G401 (cell line): Measurements from ENCODE around the gene KATNAL2. TPM values are rescaled to one million over a fixed set of nuclear protein-coding genes. Genes with fewer than 3 reads are reported as not detected.

Experiments
- DNase-seq: peaks from one replicate; pipeline ENCODE4 v3.0.0-alpha.2; 2015; ENCODE audit warnings: low spot score
- in situ Hi-C: cut with HindIII; loops from 2 replicates; pipeline ENCODE4 v1.10.0; 2016; ENCODE audit warnings: low sequenced_read_pairs, mixed read lengths
- total RNA-seq: library from RNA; depleted of rRNA; stranded (reverse); fragments of >200 nt; shearing (Covaris generic); gene quantifications from 2 replicates; pipeline ENCODE4 v1.2.3, GENCODE V29; 2014; rRNA removed

KATNAL2 gene
- 7.0 and 15.0 TPM in 2 replicates for total RNA-seq

- peak; percentile 84 for DNase-seq
- in situ Hi-C loops = no loop called here
Observed at GRCh38 chr18:46917108-46917802, at the start of gene KATNAL2, which contains the start of gene PIAS2. TSS of gene KATNAL2 (plus strand) at chr18:46917602. CDS start at chr18:46946873, 29,271 bp downstream. TSS of gene PIAS2 (minus strand) at chr18:46917507. CDS start at chr18:46917345, 162 bp downstream.

- in situ Hi-C loops = no loop called here
- no peak for DNase-seq
Observed at GRCh38 chr18:46868169-46868921, 49.1 kb upstream of the KATNAL2 start.

- in situ Hi-C loops = no loop called here
- no peak for DNase-seq
Observed at GRCh38 chr18:46877329-46877987, 39.9 kb upstream of the KATNAL2 start.

GRCh38 chr18:46883180-46883579, 34.2 kb upstream of the KATNAL2 start:
- no peak for DNase-seq
- in situ Hi-C loops = no loop called here

- in situ Hi-C loops = no loop called here
- no peak for DNase-seq
Observed at GRCh38 chr18:46886893-46887292, 30.5 kb upstream of the KATNAL2 start.

GRCh38 chr18:46888965-46889364, 28.4 kb upstream of the KATNAL2 start:
- in situ Hi-C loops = no loop called here
- no peak for DNase-seq

- DNase-seq = no peak
Observed at GRCh38 chr18:46891742-46892214, 25.6 kb upstream of the KATNAL2 start.

GRCh38 chr18:46892842-46893241, 24.6 kb upstream of the KATNAL2 start:
- in situ Hi-C loops = no loop called here

More at GRCh38 chr18:46891742-46892214, 25.6 kb upstream of the KATNAL2 start:
- in situ Hi-C loops = no loop called here

GRCh38 chr18:46893360-46893759, 24.0 kb upstream of the KATNAL2 start:
- no peak for DNase-seq
- in situ Hi-C loops = no loop called here

More at GRCh38 chr18:46892842-46893241, 24.6 kb upstream of the KATNAL2 start:
- DNase-seq = no peak

GRCh38 chr18:46894124-46894523, 23.3 kb upstream of the KATNAL2 start:
- in situ Hi-C loops = no loop called here
- no peak for DNase-seq

- in situ Hi-C loops = no loop called here
- no peak for DNase-seq
Observed at GRCh38 chr18:46899274-46899948, 18.0 kb upstream of the KATNAL2 start.

- in situ Hi-C loops = no loop called here
- DNase-seq = no peak
Observed at GRCh38 chr18:46903406-46903805, 14.0 kb upstream of the KATNAL2 start.

GRCh38 chr18:46909497-46909896, 7.9 kb upstream of the KATNAL2 start:
- in situ Hi-C loops = no loop called here
- DNase-seq = no peak

GRCh38 chr18:46910856-46911255, 6.5 kb upstream of the KATNAL2 start:
- in situ Hi-C loops = no loop called here
- DNase-seq = no peak

- DNase-seq = peak; percentile 30
- in situ Hi-C loops = no loop called here
Observed at GRCh38 chr18:46915800-46916550, 1.4 kb upstream of the KATNAL2 start.

GRCh38 chr18:46916551-46917107, 773 bp upstream of the KATNAL2 start:
- peak; percentile 66 for DNase-seq
- in situ Hi-C loops = no loop called here

- in situ Hi-C loops = no loop called here
- peak; percentile 55 for DNase-seq
Observed at GRCh38 chr18:46917803-46918600, 600 bp downstream of the KATNAL2 start.
